Naive thymus-derived CD4-positive, alpha-beta T cell (primary cell): ENCODE results near the gene VPS25. TPM values are rescaled to one million over a fixed set of nuclear protein-coding genes. Genes with fewer than 3 reads are reported as not detected.

ENCODE experiments used
- ATAC-seq: fragments of 150-1000 bp; cut with Tn5 transposase; 2 replicates; pipeline ENCODE4 v1.10.0; 2021; ENCODE audit warnings: mild to moderate bottlenecking, moderate library complexity
- CTCF ChIA-PET: fragments of 350-600 bp; sonication (Branson Sonifier 250); formaldehyde crosslinking; loops from one replicate; lab custom pipeline; 2021; ENCODE audit warnings: antibody characterized with exemption; lab: Charles Lee
- POLR2A ChIA-PET: fragments of 350-600 bp; sonication (Branson Sonifier 250); formaldehyde crosslinking; loops from one replicate; lab custom pipeline; 2021; ENCODE audit warnings: antibody characterized with exemption, inconsistent platforms; lab: Charles Lee
- DNase-seq, 9 donors: peaks; one replicate each; pipeline versions ENCODE4 v3.0.0 to v3.0.0-alpha.2; 2020 to 2022; ENCODE audit warnings: mixed read lengths in 1 of 9
- H3K27ac ChIP-seq: one replicate; pipeline ENCODE4 v1.7.0; 2013; ENCODE audit warnings: mild to moderate bottlenecking, low read depth, low read length, moderate library complexity
- H3K27me3 ChIP-seq, 2 donors: one replicate each; pipeline ENCODE4 v1.7.0; 2013; ENCODE audit warnings: low read length in 2 of 2, mild to moderate bottlenecking in 2 of 2, moderate library complexity in 2 of 2; ENCODE audit not compliant: control insufficient read depth in 2 of 2, insufficient read depth in 2 of 2
- H3K36me3 ChIP-seq, 3 experiments: 1 replicate in 2 of 3; 2 replicates in 1 of 3; pipeline ENCODE4 v1.7.0; 2013; ENCODE audit warnings: low read length in 3 of 3, mild to moderate bottlenecking in 3 of 3, moderate library complexity in 1 of 3; ENCODE audit not compliant: insufficient read depth in 3 of 3, control insufficient read depth in 2 of 3
- H3K4me1 ChIP-seq, 2 donors: one replicate each; pipeline ENCODE4 v1.7.0; 2013; ENCODE audit warnings: low read length in 2 of 2, mild to moderate bottlenecking in 2 of 2, moderate library complexity in 1 of 2; ENCODE audit not compliant: control insufficient read depth in 2 of 2, insufficient read depth in 2 of 2
- H3K4me3 ChIP-seq: 2 replicates; pipeline ENCODE4 v1.7.0; 2013; ENCODE audit warnings: mild to moderate bottlenecking, low read length
- H3K9me3 ChIP-seq, 3 experiments: 1 replicate in 2 of 3; 2 replicates in 1 of 3; pipeline ENCODE4 v1.7.0; 2013; ENCODE audit warnings: low read length in 3 of 3; ENCODE audit not compliant: control insufficient read depth in 2 of 3
- H3K27ac Mint-ChIP-seq, 9 donors: one replicate each; pipeline ENCODE4 v1.8.0; 2020 to 2022; ENCODE audit warnings: mixed read lengths in 9 of 9, mild to moderate bottlenecking in 8 of 9, moderate library complexity in 5 of 9, inconsistent platforms in 2 of 9
- H3K27me3 Mint-ChIP-seq, 5 donors: one replicate each; pipeline ENCODE4 v1.8.0; 2021 to 2022; ENCODE audit warnings: mixed read lengths in 5 of 5, mild to moderate bottlenecking in 1 of 5
- H3K36me3 Mint-ChIP-seq, 5 donors: one replicate each; pipeline ENCODE4 v1.8.0; 2020 to 2022; ENCODE audit warnings: mixed read lengths in 5 of 5, mild to moderate bottlenecking in 3 of 5, inconsistent platforms in 1 of 5
- H3K4me1 Mint-ChIP-seq, 7 donors: one replicate each; pipeline ENCODE4 v1.8.0; 2020 to 2022; ENCODE audit warnings: mixed read lengths in 7 of 7, mild to moderate bottlenecking in 3 of 7, inconsistent platforms in 1 of 7
- H3K4me3 Mint-ChIP-seq, 10 donors: one replicate each; pipeline ENCODE4 v1.8.0; 2020 to 2022; ENCODE audit warnings: mild to moderate bottlenecking in 10 of 10, mixed read lengths in 10 of 10, moderate library complexity in 6 of 10, inconsistent platforms in 2 of 10
- H3K9me3 Mint-ChIP-seq, 11 donors: one replicate each; pipeline ENCODE4 v1.8.0; 2020 to 2022; ENCODE audit warnings: mixed read lengths in 11 of 11, mild to moderate bottlenecking in 4 of 11, inconsistent platforms in 1 of 11, moderate library complexity in 1 of 11
- intact Hi-C, 2 donors: fragments of 100-400 bp; cut with micrococcal nuclease; formaldehyde crosslinking; loops; one replicate each; pipeline ENCODE4 v1.15.1; 2023
- polyA plus RNA-seq, 2 donors: library from polyadenylated mRNA; unstranded; fragments of 300-500 nt; fragmentation: Illumina TruSeq; gene quantifications; one replicate each; pipeline ENCODE4 v1.2.3, GENCODE V29; 2021
- total RNA-seq, 6 experiments: library from RNA in 5 of 6; stranded (reverse) in 5 of 6; gene quantifications; 1 replicate in 5 of 6; 2 replicates in 1 of 6; pipeline ENCODE4 v1.2.3 and lab custom pipeline; 2021 to 2026

The VPS25 gene
- total and polyA plus RNA-seq, 7 experiments from 2014 or later = 24.3 to 60.6 (median 39.6) TPM

DNA sequence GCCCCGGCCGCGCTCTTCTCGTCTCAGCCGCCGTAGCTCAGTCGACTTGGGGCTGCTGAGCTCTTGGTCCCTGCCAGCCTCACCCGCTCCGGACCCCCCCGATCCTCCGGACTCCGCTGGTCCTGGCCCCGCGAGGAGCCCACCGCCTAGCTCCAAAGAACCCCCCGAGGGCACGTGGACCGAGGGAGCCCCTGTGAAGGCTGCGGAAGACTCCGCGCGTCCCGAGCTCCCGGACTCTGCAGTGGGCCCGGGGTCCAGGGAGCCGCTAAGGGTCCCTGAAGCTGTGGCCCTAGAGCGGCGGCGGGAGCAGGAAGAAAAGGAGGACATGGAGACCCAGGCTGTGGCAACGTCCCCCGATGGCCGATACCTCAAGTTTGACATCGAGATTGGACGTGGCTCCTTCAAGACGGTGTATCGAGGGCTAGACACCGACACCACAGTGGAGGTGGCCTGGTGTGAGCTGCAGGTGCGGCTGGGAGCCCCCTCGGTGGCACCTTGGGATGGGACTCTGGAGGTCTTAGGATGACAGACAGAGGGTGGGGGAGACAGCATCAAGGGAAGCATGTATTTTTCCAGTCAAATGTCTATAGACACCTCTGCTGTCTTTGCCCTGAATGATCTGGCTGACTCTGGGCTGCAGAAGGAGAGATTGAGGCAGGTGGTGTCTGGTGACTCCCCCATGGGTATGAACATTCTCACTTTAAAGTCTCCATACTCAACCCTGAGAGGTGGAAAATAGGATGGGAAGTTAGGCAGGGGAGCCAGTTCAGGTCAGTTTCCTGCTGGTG lies 7.8 kb downstream of the VPS25 start:
- peaks cover 43 to 59% (median 46%) of the 10 kb centered on the region in 5 donors for H3K27me3 Mint-ChIP-seq
- Histone ChIP-seq H3K27me3 (peaks cover 0 to 28% of the 10 kb centered on the region in 2 donors), H3K4me1 (peaks cover 6 to 16% of the 10 kb centered on the region in 2 donors), H3K9me3 (no peaks in the 10 kb centered on the region), H3K36me3 (peaks cover 0 to 34% (median 3%) of the 10 kb centered on the region in 3 experiments), H3K27ac (no peak overlapping the region), H3K4me3 (no peak overlapping the region)
- ATAC-seq = no peak
- H3K4me3 Mint-ChIP-seq = peak overlapping the region in 5 of 10 donors; percentile 21 to 52 (median 38)
- H3K9me3 Mint-ChIP-seq = peaks cover 0 to 5% (median 0%) of the 10 kb centered on the region in 11 donors
- intact Hi-C loops = no loop called here
- DNase-seq = no peak
- ChIA-PET CTCF (interaction anchor here (0.6 kb wide), 1 partner anchor 11 kb away, joined by 3 read pairs; no protein-coding TSS in a partner anchor), POLR2A (interaction anchor here (0.9 to 1.4 kb wide), 2 partner anchors 9 to 10 kb away, joined by 3 to 5 read pairs; no protein-coding TSS in a partner anchor)
- no peak overlapping the region for H3K27ac Mint-ChIP-seq
- H3K4me1 Mint-ChIP-seq = peaks cover 16 to 43% (median 31%) of the 10 kb centered on the region in 7 donors
- H3K36me3 Mint-ChIP-seq = peaks cover 10 to 33% (median 16%) of the 10 kb centered on the region in 5 donors

DNA sequence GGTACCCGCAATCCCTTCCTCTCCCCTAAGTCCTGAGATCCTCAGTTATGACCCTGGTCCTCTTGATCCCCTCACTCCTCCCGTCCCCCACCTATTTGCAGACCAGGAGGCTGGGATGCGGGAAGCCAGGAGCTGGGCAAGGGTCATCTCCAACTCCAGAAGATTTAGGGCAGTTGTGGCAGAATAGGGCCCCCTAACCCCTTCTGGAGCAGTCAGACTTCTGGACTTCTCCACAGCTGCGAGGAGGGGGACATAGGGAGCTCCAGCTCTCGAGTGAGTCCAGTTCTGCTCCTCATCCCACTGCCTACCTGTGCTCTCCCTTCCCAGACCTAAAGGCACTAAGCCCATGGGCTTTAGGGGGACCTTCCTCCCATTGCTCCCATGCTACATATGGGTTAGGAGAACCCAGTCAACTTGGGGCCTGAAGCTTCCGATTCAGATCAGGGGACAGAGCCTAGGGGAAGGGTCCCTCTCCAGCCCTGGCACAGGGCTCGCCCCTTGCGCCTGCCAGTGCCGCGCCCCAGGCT lies 8.5 kb downstream of the VPS25 start:
- Histone ChIP-seq H3K27ac (no peak overlapping the region), H3K4me3 (no peak overlapping the region), H3K36me3 (peaks cover 0 to 28% (median 3%) of the 10 kb centered on the region in 3 experiments), H3K9me3 (no peaks in the 10 kb centered on the region), H3K4me1 (peaks cover 6 to 16% of the 10 kb centered on the region in 2 donors), H3K27me3 (peaks cover 0 to 28% of the 10 kb centered on the region in 2 donors)
- H3K9me3 Mint-ChIP-seq = peaks cover 0 to 5% (median 0%) of the 10 kb centered on the region in 11 donors
- peaks cover 10 to 27% (median 16%) of the 10 kb centered on the region in 5 donors for H3K36me3 Mint-ChIP-seq
- POLR2A ChIA-PET = interaction anchor here (1.4 kb wide), 1 partner anchor 10 kb away, joined by 5 read pairs; no protein-coding TSS in a partner anchor
- CTCF ChIA-PET = no interaction called here
- H3K4me3 Mint-ChIP-seq = peak overlapping the region in 3 of 10 donors; percentile 21 to 38 (median 25)
- H3K27me3 Mint-ChIP-seq = peaks cover 45 to 66% (median 53%) of the 10 kb centered on the region in 5 donors
- no peak for DNase-seq
- H3K27ac Mint-ChIP-seq = no peak overlapping the region
- ATAC-seq = no peak
- intact Hi-C loops = no loop called here
- H3K4me1 Mint-ChIP-seq = peaks cover 16 to 43% (median 31%) of the 10 kb centered on the region in 7 donors

DNA sequence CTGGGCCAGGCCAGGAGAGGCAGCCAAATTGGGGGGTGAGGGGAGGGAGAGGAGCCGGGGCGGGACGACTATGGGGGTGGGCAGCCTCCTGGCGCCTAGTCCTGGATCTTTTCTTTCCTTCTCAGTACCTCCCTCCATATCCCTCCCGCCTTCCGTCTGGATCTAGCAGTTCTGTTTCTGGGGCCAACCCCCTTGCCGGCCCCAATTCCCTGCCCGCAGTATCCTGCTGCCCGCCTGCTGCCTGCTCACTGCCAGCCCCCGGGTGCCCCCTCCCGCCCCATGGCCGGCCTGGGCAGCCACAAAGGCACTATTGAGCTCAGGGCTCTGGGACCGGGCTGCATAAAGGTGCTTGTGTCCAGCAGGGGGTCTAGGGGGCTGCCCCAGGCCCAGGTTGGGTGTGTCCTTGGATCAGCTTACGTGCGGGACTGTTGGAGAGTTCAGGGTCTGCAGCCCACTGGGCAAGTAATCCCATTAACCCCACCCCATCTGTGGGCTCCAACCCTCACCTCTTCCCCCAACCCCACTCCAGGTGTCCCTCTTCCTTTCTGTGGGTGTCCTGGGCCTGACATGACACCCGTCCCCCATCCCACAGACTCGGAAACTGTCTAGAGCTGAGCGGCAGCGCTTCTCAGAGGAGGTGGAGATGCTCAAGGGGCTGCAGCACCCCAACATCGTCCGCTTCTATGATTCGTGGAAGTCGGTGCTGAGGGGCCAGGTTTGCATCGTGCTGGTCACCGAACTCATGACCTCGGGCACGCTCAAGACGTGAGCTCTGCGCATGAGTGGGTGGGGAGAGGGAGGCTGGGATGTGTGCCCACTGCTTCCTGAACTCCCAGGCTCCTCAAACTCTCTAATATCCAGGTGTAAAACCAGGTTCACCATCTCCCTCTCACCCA lies 9.2 kb downstream of the VPS25 start:
- peaks cover 6 to 16% of the 10 kb centered on the region in 2 donors for H3K4me1 ChIP-seq
- Mint-ChIP-seq H3K27ac (no peak overlapping the region), H3K27me3 (peaks cover 52 to 70% (median 59%) of the 10 kb centered on the region in 5 donors), H3K4me3 (peak overlapping the region in 1 of 10 donors; percentile 53), H3K9me3 (peaks cover 0 to 5% (median 0%) of the 10 kb centered on the region in 11 donors), H3K36me3 (peaks cover 10 to 25% (median 16%) of the 10 kb centered on the region in 5 donors), H3K4me1 (peaks cover 16 to 43% (median 31%) of the 10 kb centered on the region in 7 donors)
- intact Hi-C loops = no loop called here
- H3K4me3 ChIP-seq = no peak overlapping the region
- no peak for DNase-seq
- H3K27me3 ChIP-seq = peaks cover 0 to 28% of the 10 kb centered on the region in 2 donors
- H3K36me3 ChIP-seq = peaks cover 0 to 28% (median 3%) of the 10 kb centered on the region in 3 experiments
- ChIA-PET POLR2A (no interaction called here), CTCF (no interaction called here)
- no peak for ATAC-seq
- no peak overlapping the region for H3K27ac ChIP-seq
- no peaks in the 10 kb centered on the region for H3K9me3 ChIP-seq

DNA sequence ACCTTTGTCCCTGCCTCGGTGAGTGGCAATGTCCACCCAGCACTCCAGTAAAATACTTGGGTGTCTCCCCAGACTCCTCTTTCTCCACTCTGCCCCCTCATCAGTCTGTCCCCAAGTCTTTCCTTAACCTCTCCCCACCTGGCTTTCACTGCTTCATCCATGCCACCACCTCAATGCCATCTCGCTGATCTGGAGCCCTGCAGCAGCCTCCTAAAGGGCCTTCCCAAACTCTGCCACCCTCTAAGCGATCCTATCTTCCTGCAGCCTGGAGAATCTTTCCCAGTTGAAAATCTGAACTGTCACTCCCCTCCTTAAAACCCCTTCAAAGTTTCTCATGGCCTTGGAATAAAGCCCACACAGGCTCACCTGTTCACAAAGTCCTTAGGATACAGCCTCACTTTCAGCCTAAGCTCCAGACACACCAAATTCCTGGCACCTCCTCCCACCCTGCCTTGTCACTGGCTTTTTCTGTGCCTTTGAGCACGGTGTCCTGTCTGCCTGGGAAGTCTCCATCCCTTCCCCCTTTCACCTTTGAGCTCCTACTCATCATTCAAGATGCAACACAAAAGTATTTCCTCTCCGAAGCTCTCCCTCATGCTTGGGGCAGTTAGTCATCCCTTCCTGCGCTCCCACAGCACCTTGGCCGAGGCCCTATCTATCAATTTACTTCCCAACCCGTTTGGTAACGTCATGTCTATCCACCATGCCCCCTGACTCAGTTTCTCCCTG lies 10.0 kb downstream of the VPS25 start:
- Histone ChIP-seq H3K4me3 (no peak overlapping the region), H3K9me3 (no peaks in the 10 kb centered on the region), H3K27me3 (peaks cover 0 to 28% of the 10 kb centered on the region in 2 donors), H3K36me3 (peaks cover 0 to 20% (median 3%) of the 10 kb centered on the region in 3 experiments), H3K4me1 (peaks cover 6 to 16% of the 10 kb centered on the region in 2 donors), H3K27ac (no peak overlapping the region)
- peaks cover 5 to 20% (median 13%) of the 10 kb centered on the region in 5 donors for H3K36me3 Mint-ChIP-seq
- CTCF ChIA-PET = no interaction called here
- peaks cover 59 to 78% (median 67%) of the 10 kb centered on the region in 5 donors for H3K27me3 Mint-ChIP-seq
- intact Hi-C loops = no loop called here
- peak overlapping the region in 1 of 10 donors; percentile 53 for H3K4me3 Mint-ChIP-seq
- DNase-seq = no peak
- ATAC-seq = no peak
- peaks cover 0 to 5% (median 0%) of the 10 kb centered on the region in 11 donors for H3K9me3 Mint-ChIP-seq
- no peak overlapping the region for H3K27ac Mint-ChIP-seq
- peaks cover 16 to 43% (median 31%) of the 10 kb centered on the region in 7 donors for H3K4me1 Mint-ChIP-seq
- POLR2A ChIA-PET = no interaction called here

DNA sequence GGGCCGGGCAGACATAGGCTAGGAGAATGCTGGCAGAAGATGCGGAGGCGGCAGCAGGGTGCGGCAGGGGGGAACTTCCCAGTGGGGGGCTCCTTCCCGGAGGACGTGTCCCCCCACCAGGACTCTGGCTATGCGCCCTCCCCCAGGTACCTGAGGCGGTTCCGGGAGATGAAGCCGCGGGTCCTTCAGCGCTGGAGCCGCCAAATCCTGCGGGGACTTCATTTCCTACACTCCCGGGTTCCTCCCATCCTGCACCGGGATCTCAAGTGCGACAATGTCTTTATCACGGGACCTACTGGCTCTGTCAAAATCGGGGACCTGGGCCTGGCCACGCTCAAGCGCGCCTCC lies 10.5 kb downstream of the VPS25 start:
- POLR2A ChIA-PET = no interaction called here
- DNase-seq (no peak), ATAC-seq (no peak)
- peak overlapping the region in 2 of 10 donors; percentile 29 to 53 for H3K4me3 Mint-ChIP-seq
- peaks cover 16 to 43% (median 31%) of the 10 kb centered on the region in 7 donors for H3K4me1 Mint-ChIP-seq
- peaks cover 0 to 5% (median 0%) of the 10 kb centered on the region in 11 donors for H3K9me3 Mint-ChIP-seq
- H3K27me3 Mint-ChIP-seq = peaks cover 60 to 83% (median 69%) of the 10 kb centered on the region in 5 donors
- intact Hi-C loops = no loop called here
- CTCF ChIA-PET = no interaction called here
- Histone ChIP-seq H3K4me3 (no peak overlapping the region), H3K27me3 (peaks cover 0 to 28% of the 10 kb centered on the region in 2 donors), H3K36me3 (peaks cover 0 to 15% (median 3%) of the 10 kb centered on the region in 3 experiments), H3K9me3 (no peaks in the 10 kb centered on the region), H3K4me1 (peaks cover 6 to 16% of the 10 kb centered on the region in 2 donors), H3K27ac (no peak overlapping the region)
- H3K27ac Mint-ChIP-seq = no peak overlapping the region
- H3K36me3 Mint-ChIP-seq = peaks cover 5 to 20% (median 11%) of the 10 kb centered on the region in 5 donors
